Activated naive CD8-positive, alpha-beta T cell treated with anti-CD3 and anti-CD28 coated beads, Interleukin-2, amount 50 U/mL, for 16 hours (primary cell): ENCODE measurements around the gene ZNF616.
A peak's percentile ranks its signal among the peaks of the same experiment; 100 is the strongest.

Experiments
- DNase-seq: peaks from one replicate; pipeline ENCODE4 v3.0.0-alpha.2; 2020; ENCODE audit warnings: low read depth, low spot score

ZNF616 gene

GRCh38 chr19:52139252-52140031 is at the start of gene ZNF616:
Gene ZNF616 (minus strand): TSS chr19:52139938. CDS start chr19:52130512, 9,426 bp downstream.
- DNase-seq, result peak; percentile 98

- no peak for DNase-seq
Observed at GRCh38 chr19:52188822-52189734, 49.3 kb upstream of the ZNF616 start.

- no peak for DNase-seq
Observed at GRCh38 chr19:52187407-52187806, 47.7 kb upstream of the ZNF616 start.

- no peak for DNase-seq
Observed at GRCh38 chr19:52176574-52176973, 36.8 kb upstream of the ZNF616 start.

GRCh38 chr19:52172347-52172746 is 32.6 kb upstream of the ZNF616 start:
- DNase-seq, result no peak

- peak; percentile 77 for DNase-seq
Observed at GRCh38 chr19:52171321-52172169, 31.8 kb upstream of the ZNF616 start, which contains the start of gene ZNF836. Gene ZNF836 (minus strand): TSS chr19:52171621. CDS start chr19:52168072, 3,549 bp downstream.

- no peak for DNase-seq
Observed at GRCh38 chr19:52170863-52171320, 31.2 kb upstream of the ZNF616 start.

- DNase-seq, result no peak
Observed at GRCh38 chr19:52170304-52170703, 30.6 kb upstream of the ZNF616 start.

GRCh38 chr19:52155596-52156359 is 16.0 kb upstream of the ZNF616 start:
- DNase-seq, result no peak

GRCh38 chr19:52148256-52148655 is 8.5 kb upstream of the ZNF616 start:
- no peak for DNase-seq

GRCh38 chr19:52142001-52142595 is 2.4 kb upstream of the ZNF616 start:
- no peak for DNase-seq

GRCh38 chr19:52141203-52141602 is 1.5 kb upstream of the ZNF616 start:
- no peak for DNase-seq

- DNase-seq, result no peak
Observed at GRCh38 chr19:52140032-52140710, 433 bp upstream of the ZNF616 start.

- no peak for DNase-seq
Observed at GRCh38 chr19:52138983-52139251, 821 bp downstream of the ZNF616 start.

- no peak for DNase-seq
Observed at GRCh38 chr19:52138278-52138982, 1.3 kb downstream of the ZNF616 start.

- no peak for DNase-seq
Observed at GRCh38 chr19:52120286-52120685, 19.5 kb downstream of the ZNF616 start.

- no peak for DNase-seq
Observed at GRCh38 chr19:52115526-52116053, 24.1 kb downstream of the ZNF616 start.

GRCh38 chr19:52114691-52115090 is 25.0 kb downstream of the ZNF616 start:
- DNase-seq, result no peak

- DNase-seq, result no peak
Observed at GRCh38 chr19:52112624-52113023, 27.1 kb downstream of the ZNF616 start.
